Gastroesophageal sphincter (tissue), 4 donors: ENCODE measurements around the gene LRRC31. TPM values are rescaled to one million over a fixed set of nuclear protein-coding genes. Genes with fewer than 3 reads are reported as not detected.

Source experiments
- ATAC-seq: fragments of 150-250 bp; one replicate; pipeline ENCODE4 v1.9.1; 2016; ENCODE audit warnings: mild to moderate bottlenecking, moderate library complexity
- H3K27ac ChIP-seq, 4 donors: fragments of 200-600 bp; sonication (generic) in 3 of 4; 1 replicate in 3 of 4; 2 replicates in 1 of 4; pipeline ENCODE4 v1.5.1; 2016 to 2019
- H3K27me3 ChIP-seq: fragments of 200-600 bp; sonication (generic); one replicate; pipeline ENCODE4 v1.5.1; 2019
- H3K36me3 ChIP-seq, 2 donors: fragments of 200-600 bp; sonication (generic); one replicate each; pipeline ENCODE4 v1.5.1; 2019; ENCODE audit warnings: control low read depth in 1 of 2
- H3K4me1 ChIP-seq, 3 donors: fragments of 200-600 bp; sonication (generic); 1 replicate in 2 of 3; 2 replicates in 1 of 3; pipeline ENCODE4 v1.5.1; 2016 to 2019; ENCODE audit warnings: control low read depth in 2 of 3
- H3K4me3 ChIP-seq, 2 donors: fragments of 200-600 bp; sonication (generic); one replicate each; pipeline ENCODE4 v1.5.1; 2019; ENCODE audit warnings: mild to moderate bottlenecking in 1 of 2, moderate library complexity in 1 of 2
- H3K9me3 ChIP-seq, 3 donors: fragments of 200-600 bp; sonication (generic); one replicate each; pipeline ENCODE4 v1.5.1; 2017 to 2019; ENCODE audit warnings: control low read depth in 2 of 3
- CTCF ChIP-seq, 4 experiments: fragments of 200-600 bp in 2 of 4; fragments of 450-650 bp in 2 of 4; sonication (generic) in 1 of 4; IDR thresholded peaks; one replicate each; pipeline ENCODE4 v1.5.1; 2017 to 2019; ENCODE audit warnings: antibody characterized with exemption in 4 of 4, mild to moderate bottlenecking in 2 of 4, moderate library complexity in 2 of 4
- EP300 ChIP-seq: sonication (generic); formaldehyde crosslinking; IDR thresholded peaks from one replicate; pipeline ENCODE4 v1.6.1; 2017; ENCODE audit warnings: antibody characterized with exemption, mild to moderate bottlenecking
- POLR2A ChIP-seq, 2 donors: fragments of 450-650 bp; IDR thresholded peaks; one replicate each; pipeline ENCODE4 v1.6.1; 2017; ENCODE audit warnings: antibody characterized with exemption in 2 of 2, mild to moderate bottlenecking in 2 of 2, moderate library complexity in 1 of 2
- POLR2AphosphoS5 ChIP-seq: sonication (generic); formaldehyde crosslinking; IDR thresholded peaks from one replicate; pipeline ENCODE4 v1.6.1; 2017; ENCODE audit warnings: antibody characterized with exemption
- WGBS, 2 donors: methylation state at CpG; one replicate each; pipeline ENCODE4 v1.1.5; 2018; ENCODE audit warnings: low coverage in 1 of 2; 5-methylcytosine and 5-hydroxymethylcytosine counted together
- total RNA-seq, 4 donors: library from RNA; depleted of rRNA; stranded (reverse); fragments of >200 nt; gene quantifications; one replicate each; pipeline ENCODE4 v1.1.0, GENCODE V29; 2016

LRRC31 gene
- total RNA-seq, 4 donors from 2014 or later, result 0.35 TPM; not detected in 3

DNA sequence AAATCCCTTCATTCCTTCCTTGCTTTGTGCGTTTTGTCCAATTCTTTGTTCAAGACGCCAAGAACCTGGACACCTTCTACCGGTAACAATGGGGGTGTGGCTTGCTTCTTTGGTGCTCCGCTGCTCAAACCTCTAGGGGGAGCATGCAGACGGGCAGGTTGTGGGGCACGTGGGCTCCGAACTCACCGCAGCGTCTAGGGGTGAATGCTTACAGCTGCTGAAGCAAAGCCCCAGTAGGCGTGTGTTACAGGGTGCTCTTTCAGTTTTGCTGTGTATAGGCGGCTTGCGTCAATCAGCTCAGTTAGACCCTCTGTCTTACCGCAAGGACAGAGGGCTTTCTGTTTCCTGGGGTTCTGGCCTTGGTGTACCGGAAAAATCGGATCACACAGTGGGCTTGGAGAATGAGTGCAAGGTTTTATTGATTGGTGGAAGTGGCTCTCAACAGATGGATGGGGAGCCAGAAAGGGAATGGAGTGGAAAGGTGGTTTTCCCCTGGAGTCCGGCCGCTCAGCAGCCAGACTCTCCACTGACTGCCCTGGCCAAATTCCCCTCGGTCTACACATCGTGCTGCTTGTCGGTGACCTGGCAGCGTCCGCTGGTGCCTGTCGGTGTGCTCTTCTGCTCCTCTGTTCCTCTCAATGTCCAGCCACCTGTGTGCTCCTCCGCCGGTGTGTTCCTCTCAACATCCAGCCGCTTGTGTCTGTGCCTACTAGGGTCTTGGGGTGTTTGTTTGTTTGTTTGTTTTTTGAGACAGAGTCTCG lies 55.8 kb downstream of the LRRC31 start:
- Histone ChIP-seq H3K4me3 (peak overlapping the region in 1 of 2 donors; percentile 82), H3K27me3 (no peaks in the 10 kb centered on the region), H3K4me1 (peaks cover 0 to 42% (median 11%) of the 10 kb centered on the region in 3 donors), H3K27ac (no peak overlapping the region), H3K9me3 (peaks cover 0 to 5% (median 0%) of the 10 kb centered on the region in 3 donors), H3K36me3 (no peaks in the 10 kb centered on the region)
- 47 to 81% methylated on average over 3 to 13 of the region's 27 CpGs for WGBS, 2 donors
- no peak for ATAC-seq
- no peak for TF ChIP-seq EP300
- TF ChIP-seq CTCF (IDR thresholded peaks at IDR 0.05), result peak in 2 of 4 experiments; percentile 19 to 26
- no peak for TF ChIP-seq POLR2AphosphoS5
- TF ChIP-seq POLR2A (IDR thresholded peaks at IDR 0.05), result no peak

DNA sequence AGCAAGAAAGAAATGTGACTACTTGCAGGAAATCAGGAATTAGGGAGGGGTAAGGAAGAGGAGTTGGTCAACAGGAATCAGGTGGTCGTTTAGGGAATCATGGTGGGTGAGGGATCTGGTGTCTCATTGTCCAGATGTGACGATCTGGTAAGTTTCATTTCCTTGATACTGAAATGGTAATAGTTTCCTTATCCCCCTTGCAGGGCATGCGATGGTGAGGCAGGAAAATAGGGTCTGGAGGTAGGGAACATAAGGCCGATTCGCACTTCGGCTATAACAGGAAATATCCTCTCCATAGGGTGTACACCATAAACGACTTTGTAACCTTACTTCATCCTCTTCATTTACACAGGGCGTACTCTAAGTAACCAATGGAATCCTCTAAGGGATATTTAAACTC lies 56.5 kb downstream of the LRRC31 start:
- H3K27ac ChIP-seq, result no peak overlapping the region
- no peak for ATAC-seq
- peak overlapping the region; percentile 82 to 91 for H3K4me3 ChIP-seq
- H3K4me1 ChIP-seq, result peaks cover 0 to 45% (median 11%) of the 10 kb centered on the region in 3 donors
- H3K27me3 ChIP-seq, result no peaks in the 10 kb centered on the region
- no peaks in the 10 kb centered on the region for H3K36me3 ChIP-seq
- no peak for TF ChIP-seq EP300
- TF ChIP-seq POLR2A (IDR thresholded peaks at IDR 0.05), result no peak
- TF ChIP-seq POLR2AphosphoS5, result no peak
- no peak for TF ChIP-seq CTCF (IDR thresholded peaks at IDR 0.05)
- 53 to 65% methylated on average over 8 of the region's 8 CpGs for WGBS, 2 donors
- H3K9me3 ChIP-seq, result peaks cover 0 to 5% (median 0%) of the 10 kb centered on the region in 3 donors

DNA sequence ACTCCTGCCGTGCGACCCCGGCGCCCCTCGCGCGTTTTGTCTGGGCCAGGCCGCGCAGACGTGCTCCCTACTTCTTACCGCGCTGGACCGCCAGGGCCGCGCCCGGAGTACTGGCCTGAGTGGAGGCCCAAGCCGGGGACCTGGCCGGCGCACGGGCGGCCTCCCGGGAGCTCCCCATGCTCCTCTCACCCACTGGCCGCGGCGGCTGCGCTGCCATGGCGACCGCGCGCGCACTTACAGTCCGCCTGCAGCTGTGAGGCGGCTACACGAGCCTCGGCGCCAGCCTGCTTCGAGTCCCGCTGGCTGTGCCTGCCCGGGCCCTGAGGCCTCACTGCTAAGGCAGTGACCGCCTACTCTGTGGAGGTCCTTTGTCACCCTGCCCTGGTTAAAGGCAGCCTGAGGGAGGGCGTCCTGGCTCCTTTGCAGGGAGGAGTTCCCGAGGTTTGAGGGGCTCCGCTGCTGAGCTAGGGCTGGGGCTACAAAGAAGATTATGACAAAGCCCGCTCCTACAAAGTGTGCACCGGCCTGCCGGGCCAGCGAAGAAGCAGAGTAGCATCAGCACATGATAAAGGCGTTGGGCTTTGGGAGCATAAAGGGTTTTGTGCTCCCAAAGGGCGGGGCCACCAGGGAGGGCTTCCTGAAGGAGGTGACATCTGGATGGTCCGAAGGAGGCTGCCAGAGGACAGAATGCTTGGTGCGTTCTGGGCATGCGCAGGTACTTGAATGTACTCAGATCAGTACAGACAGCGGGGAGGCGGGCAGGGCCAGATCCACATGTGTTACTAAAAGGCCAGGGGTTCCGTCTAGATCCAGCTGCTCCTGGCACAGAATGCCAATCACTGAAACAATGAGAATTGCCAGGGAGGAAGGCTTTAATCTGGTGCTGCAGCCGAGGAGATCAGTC lies 57.2 kb downstream of the LRRC31 start, which contains the start of the genes LRRC34 and LRRIQ4:
Gene LRRC34 (minus strand): TSS at position 573 of the 904 bp plus-strand sequence. CDS start 356 bp downstream, at position 217.
Gene LRRIQ4 (plus strand): TSS at position 539 of the 904 bp plus-strand sequence. CDS start 9,052 bp downstream, outside the sequence.
- Histone ChIP-seq H3K27me3 (no peaks in the 10 kb centered on the region), H3K9me3 (peaks cover 0 to 5% (median 0%) of the 10 kb centered on the region in 3 donors), H3K36me3 (no peaks in the 10 kb centered on the region), H3K4me3 (peak within 1 kb of the TSS; percentile 82 to 91), H3K4me1 (peaks cover 0 to 45% (median 11%) of the 10 kb centered on the region in 3 donors), H3K27ac (peak within 1 kb of the TSS; percentile 44 to 85 (median 79))
- WGBS, 2 donors, result 19 to 30% methylated on average over 3 to 9 of the region's 56 CpGs
- peak; percentile 89 for ATAC-seq
- TF ChIP-seq EP300 (no peak), POLR2AphosphoS5 (no peak), CTCF (IDR thresholded peaks at IDR 0.05) (peak in 1 of 4 experiments; percentile 29), POLR2A (IDR thresholded peaks at IDR 0.05) (no peak)

DNA sequence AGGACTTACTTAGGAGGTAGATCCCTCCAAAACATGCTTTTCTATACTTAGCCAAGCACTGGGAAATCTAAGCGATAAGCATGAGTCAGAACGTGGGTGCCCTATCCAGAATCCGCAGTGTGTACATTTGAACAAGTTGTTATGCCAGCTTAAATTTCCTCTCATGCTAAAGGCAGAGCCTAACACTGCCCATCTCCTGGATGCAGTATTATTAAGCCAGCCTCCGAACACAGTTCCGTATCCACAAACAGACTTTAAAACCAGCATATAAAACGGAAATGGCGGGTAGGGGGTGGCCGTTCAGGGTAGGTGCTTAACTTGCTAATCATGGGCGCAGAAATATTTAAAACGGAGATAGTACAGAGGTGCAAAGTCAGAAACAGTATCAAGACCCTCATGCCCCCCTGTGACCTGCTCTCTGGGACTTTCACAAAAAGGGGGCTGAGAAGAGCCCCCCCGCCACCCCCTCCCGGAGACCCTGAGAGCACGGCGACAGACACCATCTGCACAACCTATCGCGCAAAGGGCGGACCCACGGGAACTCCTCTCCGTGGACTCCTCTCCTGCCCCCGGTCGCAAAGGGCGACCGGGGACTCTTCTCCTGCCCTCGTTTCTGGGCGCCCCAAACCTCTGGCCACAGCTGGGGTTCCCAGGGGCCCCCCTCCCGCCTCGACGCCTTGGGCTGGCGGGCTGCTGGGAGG lies 58.0 kb downstream of the LRRC31 start:
- Histone ChIP-seq H3K36me3 (no peaks in the 10 kb centered on the region), H3K27ac (peak overlapping the region; percentile 44 to 85 (median 79)), H3K9me3 (peaks cover 0 to 5% (median 0%) of the 10 kb centered on the region in 3 donors), H3K4me3 (peak overlapping the region; percentile 82 to 91), H3K4me1 (peaks cover 0 to 45% (median 11%) of the 10 kb centered on the region in 3 donors), H3K27me3 (no peaks in the 10 kb centered on the region)
- ATAC-seq, result peak; percentile 55
- 3 to 9% methylated on average over 10 of the region's 29 CpGs for WGBS, 2 donors
- no peak for TF ChIP-seq POLR2AphosphoS5
- TF ChIP-seq CTCF (IDR thresholded peaks at IDR 0.05), result no peak
- TF ChIP-seq POLR2A (IDR thresholded peaks at IDR 0.05), result no peak
- TF ChIP-seq EP300, result no peak
